ELR (cell line): ENCODE data around the gene NCKAP5.

Source experiments
- DNase-seq: peaks from one replicate; pipeline ENCODE4 v3.0.0-alpha.2; 2015; ENCODE audit warnings: low read depth

Gene NCKAP5

DNA sequence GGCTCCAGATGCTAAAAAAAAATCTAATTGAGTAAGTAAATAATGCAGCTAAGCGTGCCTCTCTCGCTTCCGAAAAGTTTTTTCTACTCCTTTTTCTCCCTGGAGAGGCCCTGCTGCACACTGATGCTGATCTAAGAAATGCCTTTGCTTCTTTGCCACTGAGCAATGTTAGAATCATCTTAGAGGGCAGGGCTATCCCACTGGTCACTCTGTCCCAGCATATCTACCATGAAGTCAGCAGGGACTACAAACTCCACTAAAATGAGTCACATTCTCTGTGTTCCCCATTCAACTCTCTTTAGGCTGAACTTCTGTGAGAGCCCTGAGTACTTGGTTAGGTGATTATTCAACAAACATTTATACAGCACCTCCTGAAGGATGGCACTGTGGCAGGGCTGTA lies 770.7 kb downstream of the NCKAP5 start:
- peak; percentile 88 for DNase-seq

DNA sequence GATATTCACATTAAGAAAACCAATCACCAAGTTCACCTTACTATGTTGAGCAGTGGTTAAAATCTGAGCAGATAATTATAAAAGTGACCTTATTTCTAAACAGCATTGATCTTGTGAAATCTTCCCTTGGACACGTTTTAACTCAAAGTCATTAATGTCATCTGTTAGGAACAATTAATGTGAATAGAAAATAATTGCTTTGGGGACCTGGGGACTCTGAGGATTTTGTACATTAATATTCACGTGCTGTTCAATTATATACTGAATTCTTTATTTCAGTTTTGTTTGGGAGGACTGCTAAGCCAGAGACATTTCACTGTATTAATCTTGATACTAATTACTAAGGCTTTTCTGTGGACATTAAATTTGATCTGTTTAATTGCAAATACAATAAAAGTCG lies 771.2 kb downstream of the NCKAP5 start:
- no peak for DNase-seq

DNA sequence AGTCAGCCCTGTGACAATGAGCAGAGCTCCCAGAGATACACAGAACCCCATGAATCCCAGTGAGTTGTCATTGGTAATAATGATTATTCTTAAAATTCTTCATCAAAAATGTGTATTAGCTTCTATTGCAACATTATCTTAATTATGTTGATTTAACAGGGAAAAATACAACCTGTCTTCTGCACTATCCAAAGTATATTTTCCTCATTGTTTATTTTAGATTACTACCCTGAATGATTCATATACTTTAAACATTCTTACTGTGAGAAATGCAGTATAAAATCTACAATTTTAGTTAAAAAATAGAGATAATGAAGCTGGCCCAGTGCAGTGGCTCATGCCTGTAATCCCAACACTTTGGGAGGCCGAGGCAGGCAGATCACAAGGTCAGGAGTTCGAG lies 773.0 kb downstream of the NCKAP5 start:
- peak; percentile 21 for DNase-seq

DNA sequence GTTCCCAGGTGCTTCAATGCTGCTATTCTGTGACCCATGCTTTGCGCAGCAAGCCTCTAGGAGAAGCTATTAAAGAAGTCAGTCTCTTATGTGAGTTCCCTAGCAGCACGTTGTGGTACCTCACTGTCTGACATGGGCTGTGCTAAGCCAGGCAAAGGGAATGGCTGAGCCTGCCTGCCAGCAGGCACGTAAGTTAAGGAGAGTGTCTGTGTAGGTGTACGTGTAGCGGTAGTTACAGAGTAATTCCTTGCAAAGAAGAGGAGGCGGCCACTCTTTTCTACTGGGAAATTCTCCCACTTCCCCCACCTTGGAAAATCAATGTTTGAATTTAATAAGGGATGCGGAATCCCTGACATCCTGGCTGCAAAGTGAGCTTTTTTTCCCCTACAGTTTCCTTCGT lies 774.7 kb downstream of the NCKAP5 start:
- DNase-seq = no peak

DNA sequence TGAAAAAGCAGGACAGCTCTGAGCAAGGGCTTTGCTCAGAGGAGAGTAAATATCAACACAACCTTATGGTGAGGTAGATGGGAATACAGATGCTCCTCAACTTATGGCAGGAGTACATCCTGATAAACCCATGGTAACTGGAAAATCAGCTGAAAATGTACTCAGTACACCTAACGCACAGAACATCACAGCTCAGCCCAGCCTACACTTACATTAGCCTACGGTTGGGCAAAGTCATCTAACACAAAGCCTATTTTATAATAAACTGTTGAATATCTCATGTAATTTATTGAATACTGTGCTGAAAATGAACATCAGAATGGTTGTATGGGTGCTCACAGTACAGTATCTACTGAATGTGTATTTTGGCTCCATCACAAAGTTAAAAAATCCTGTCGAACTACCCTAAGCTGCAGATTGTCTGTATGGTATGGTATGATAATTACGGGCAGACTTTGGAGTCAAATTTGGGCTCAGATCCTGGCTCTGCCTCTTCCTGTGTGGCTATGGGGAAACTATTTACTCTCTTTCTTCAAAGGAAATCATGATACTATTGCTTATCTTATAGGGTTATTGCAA lies 778.0 kb downstream of the NCKAP5 start:
- DNase-seq = no peak

DNA sequence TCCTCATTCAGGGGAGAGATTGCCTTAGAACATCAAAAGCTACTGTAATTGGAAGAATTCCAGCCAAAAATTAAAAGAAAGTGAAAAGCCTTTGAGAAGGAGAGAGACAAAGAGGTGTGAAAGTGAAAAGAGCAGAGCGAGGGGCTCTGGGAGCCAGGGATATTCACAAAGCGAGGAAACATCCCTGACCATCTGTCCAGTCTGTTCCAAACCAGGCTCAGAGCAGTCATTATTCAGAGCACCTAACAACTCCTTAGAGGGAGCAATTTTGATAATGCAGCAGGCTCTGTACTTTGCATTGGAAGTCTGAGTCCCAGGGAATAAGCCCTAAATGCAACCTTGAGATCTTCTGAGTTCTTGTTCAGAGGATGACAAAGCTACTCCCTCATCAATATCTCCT lies 779.2 kb downstream of the NCKAP5 start:
- DNase-seq = no peak

DNA sequence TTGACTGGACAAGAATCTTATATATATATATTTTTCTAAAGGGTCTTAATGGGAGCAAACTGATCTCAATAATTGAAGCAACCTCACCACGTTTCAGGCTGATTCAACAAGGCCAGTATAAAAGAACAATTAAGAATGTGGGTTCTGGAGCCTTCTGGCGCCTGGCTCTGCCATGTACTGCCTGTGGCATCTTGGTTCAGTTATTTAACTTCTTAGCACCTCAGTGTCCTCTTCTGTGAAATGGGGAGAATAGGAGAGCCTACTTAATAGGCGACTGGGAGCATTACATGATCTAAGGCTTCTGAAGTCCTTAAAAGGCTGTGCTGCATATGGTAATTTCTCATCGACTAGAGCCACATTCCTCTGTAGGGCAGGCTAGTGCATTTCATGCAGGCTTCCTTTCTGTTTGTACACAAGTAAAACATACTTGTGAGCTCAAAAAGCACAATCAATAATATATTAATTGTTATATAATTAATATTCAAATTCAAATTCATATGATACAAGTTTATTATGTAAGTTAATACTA lies 779.9 kb downstream of the NCKAP5 start:
- no peak for DNase-seq

DNA sequence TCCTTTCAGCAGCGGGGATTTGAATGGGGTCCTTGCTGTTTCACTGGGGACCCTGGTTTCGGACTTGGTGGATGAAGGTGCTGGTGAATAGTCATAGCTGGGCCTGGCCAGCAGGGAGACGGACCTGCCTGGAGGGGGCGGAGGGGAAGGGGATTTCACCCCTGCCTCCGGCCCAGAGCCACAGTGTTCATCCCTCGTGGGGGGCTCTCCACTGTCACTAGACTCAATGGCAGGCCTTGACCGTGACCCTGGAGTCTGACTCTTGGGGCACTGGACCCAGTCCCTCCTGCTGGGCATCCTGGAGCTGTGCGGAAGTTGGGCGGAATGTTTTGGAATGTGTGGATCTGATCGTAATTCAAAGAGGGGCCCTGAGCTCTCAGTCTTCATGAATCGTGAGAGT lies 784.4 kb downstream of the NCKAP5 start:
- no peak for DNase-seq

DNA sequence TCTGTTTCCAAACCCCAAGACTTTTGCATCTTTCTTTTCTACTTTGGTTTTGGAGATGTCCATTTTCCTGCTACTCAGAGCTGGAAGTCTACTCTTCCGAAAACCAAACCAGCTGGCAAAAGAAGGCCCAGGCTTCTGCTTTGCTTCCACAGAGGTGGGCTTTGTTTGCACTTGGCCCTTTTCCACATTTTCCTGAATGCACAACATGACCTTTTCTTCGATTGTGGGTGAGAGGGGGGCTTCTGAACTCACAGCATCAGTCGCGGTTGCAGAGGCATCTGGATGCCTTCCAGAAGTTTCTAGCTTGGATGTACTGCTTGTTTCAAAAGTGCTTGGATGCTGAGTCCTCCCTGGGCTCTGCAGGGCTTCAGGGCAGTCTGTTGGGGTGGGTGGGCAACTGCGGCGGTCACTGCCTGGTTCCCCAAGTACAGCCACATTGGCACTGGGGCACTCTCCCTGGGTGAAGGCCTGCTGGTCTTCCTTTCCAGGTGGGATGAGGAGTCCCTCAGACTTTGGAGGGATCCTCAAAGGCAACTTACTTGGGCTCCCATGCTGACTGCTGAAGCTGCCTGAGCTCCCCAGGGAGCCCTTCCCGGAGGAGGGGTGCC lies 786.0 kb downstream of the NCKAP5 start:
- no peak for DNase-seq

DNA sequence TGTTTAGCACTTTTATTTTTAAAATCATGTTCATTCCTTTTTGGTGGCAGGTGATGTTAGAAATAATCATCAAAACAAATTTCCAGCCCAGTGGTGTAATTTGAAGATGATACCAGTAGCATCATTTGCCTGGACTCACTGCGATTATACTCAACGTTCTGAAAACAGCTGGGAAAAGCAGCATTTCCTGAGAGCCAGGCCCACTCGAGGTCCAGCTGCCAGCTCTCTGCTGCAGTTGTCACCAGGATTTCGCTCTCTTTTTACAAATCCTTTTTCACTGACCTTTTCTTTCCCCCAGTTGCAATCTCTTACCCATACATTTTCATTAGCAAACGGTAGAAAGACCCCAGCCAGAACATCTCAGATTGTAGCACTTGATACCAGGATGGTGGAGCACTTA lies 787.6 kb downstream of the NCKAP5 start:
- DNase-seq = no peak

DNA sequence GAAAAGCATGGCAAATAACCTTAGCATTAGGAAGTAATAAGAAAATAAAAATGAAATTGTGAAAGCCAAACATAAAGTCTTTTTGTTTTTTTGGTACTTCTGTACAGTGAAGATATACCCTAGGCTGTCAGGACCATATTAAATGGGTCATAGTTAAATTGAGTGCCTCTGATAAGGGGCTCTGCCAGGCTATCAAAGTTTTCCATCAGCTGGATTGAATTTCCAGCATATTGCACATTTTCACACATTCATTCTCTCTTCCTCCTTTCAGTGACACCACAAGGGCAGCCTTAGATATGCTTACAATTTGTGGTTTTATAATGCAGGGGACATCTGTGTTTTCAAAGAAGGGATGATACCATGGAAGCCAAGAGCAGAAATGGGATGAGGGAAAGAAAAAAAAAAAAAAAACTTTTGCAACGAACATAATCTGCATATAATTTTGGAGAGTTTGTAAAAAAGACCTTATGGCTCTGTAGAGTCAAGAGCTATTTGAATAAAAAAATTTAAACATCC lies 789.0 kb downstream of the NCKAP5 start:
- DNase-seq = no peak

DNA sequence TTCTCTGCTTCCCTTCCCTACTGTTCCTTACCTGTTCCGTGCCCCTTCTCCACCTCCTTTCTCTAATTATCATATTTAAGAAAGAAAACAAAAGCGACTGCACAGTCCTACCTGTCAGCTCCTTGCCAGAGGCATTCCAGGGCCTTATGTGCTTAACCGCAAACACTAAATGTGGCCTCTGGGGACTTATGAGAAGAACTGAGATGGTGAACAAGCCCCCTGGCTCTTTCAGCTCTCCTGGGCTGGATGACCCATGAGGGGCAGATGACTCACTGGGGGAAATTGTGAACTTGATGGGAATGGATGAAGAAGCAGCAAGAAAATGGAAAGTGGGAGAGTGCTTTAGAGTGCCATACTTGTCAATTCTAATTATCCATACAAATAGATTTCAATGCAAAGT lies 792.0 kb downstream of the NCKAP5 start:
- peak; percentile 23 for DNase-seq

DNA sequence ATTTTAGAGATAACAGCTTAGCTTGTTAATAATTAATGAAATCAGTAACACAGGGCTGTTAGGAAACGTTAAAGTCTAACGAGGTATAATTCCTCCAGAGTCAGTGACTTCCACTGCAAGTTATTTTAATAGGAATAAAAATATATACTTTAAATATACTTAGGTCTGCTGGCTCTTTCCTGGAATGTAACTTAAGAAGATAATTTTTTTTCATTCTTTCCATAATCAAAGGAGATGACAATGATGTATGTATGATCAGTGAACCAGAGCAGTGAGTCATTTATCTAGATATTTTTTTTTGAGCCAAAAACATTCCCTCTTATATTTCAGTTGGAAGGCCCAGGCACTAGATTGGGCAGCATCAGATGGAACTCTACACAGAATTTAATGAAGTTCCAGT lies 794.1 kb downstream of the NCKAP5 start:
- DNase-seq = no peak

DNA sequence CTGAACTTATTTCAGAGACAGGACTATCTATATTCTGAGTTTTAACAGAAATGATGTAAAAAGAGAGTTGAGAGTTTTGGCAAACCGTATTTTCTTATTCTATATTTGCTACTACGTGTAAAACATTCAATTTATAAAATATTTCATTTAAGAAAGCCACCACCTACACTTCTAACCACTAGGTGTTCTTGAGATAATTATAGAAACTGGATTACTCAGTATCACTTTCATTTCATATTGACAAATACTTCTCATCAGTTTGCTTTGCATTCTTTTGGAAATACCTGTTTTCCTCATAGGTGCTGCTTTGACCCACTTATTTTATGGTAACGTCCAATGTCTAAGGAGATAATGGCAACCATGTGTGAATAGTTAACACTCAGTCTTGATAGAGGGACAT lies 794.9 kb downstream of the NCKAP5 start:
- no peak for DNase-seq

DNA sequence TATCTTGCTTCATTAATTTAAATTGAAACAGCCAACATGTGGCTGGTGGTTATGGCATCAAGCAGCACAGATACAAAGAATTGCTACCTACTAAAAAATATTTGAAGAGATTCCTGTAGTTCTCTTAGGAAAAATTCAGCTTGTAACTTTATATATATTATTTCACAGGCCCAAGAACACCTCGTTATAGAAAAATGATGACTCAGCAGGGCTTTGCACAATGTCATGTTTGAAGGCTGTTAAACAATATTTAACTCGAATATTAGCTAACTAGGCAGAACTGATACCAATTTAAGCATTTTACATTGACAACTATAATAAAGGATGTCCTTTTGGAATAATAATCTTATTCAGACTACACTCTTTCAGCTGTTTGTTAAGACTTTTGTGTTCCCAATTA lies 795.9 kb downstream of the NCKAP5 start:
- no peak for DNase-seq

DNA sequence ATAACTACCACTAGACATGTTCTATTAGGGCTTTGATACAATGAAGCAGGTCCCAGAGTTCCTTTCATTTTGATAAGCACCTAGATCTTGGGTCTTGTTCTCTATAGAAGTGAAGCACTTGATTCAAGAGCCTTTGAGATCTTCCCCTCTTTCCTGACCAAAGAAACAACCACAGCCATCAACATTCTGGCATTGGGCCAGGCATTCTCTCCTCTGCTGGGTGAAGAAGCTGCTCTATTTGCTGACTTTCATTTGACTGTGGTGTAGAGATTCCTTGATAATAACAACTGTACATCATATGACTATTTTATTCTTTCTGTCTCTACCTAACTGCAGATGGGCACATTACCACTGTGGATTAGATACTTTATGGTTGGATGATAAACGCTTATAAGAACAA lies 801.7 kb downstream of the NCKAP5 start:
- no peak for DNase-seq

DNA sequence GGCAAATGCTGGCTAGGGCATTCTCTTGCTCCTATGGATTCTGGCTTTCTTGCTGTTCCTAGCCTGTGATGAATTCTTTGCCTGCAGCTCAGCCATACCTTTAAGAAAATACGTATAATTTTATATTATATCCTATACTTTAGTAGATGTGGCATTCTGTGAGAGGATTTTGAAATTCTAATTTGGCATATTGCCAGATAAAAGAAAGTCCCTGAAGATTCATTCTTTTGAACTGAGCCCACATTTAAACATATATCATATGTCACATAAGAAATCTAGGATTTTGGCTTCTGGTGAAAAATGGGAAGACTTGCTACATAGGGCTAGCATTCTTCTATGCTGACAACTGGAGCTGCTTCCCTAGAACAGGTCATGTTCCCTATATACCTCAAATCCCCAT lies 806.8 kb downstream of the NCKAP5 start:
- no peak for DNase-seq

DNA sequence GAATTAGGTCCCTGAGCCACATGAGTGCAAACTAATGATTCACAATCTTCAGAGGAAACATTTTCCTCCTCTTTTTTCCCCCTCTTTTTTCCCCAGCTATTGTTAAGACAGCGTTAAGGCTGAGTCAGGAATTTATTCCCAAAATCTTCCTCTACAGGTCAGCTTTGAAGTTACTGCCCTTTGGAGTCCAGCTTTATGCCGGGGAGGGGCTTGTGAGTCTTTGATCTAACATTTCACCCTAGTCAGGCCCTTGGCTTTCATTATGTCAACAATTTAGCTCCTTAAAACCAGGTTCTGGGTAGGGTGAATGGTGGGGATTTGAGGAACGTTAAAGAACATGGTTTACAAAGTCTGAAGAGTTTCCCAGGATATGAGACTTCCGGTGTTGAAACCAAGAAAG lies 807.3 kb downstream of the NCKAP5 start:
- no peak for DNase-seq

DNA sequence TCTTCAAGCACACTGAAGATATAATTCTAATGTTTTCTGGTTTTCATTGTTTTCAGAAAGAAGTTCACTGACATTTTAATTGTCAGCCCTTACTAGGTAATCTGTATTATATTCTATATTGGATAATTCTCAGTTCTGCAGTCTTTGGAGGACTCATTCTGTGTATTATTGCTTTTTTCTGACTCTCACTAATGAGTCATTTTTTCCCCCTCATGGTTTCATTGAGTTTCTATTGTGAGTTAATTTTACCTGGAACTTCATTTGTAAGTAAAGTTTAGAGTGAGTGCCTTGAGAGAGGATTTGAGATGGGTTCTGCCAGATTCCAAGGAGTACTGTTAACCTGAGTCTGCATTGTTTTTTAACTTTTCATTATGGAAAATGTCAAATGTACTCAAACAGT lies 807.9 kb downstream of the NCKAP5 start:
- DNase-seq = no peak

DNA sequence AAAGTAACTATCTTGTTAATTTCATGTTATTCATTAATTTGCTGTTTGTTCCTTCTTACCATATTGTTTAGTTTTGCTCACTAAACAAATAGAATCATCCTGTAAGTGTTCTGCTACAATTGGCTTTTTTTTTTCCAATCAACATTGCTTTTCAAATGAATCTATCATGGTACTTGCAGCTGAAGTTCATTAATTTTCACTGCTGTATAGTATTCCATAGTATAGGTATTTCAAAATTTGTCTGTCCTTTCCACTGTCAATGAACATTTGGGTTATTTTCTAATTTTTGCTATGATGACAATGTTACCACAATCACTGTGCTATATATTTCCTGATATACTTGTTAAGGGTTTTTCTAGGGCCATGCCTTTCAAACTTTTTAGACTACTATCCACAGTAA lies 809.3 kb downstream of the NCKAP5 start:
- no peak for DNase-seq

DNA sequence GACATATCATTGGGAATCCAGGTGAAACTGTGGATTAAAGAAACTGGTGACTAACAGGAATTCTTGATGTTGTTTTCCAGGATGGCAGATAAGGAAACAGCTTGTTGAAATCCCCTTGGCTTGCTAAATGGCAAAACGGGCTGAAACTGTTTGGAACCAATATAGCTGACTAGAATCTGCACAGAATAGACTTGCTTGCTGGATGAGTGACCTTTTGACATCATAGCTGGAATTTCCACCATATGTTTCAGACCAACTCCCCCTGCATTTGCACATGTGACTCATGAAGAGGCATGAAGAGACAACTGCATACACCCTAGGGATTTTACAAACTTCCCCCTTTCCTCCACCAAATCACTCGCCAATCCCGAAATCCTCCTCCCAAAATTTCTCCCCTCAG lies 810.6 kb downstream of the NCKAP5 start:
- peak; percentile 41 for DNase-seq

DNA sequence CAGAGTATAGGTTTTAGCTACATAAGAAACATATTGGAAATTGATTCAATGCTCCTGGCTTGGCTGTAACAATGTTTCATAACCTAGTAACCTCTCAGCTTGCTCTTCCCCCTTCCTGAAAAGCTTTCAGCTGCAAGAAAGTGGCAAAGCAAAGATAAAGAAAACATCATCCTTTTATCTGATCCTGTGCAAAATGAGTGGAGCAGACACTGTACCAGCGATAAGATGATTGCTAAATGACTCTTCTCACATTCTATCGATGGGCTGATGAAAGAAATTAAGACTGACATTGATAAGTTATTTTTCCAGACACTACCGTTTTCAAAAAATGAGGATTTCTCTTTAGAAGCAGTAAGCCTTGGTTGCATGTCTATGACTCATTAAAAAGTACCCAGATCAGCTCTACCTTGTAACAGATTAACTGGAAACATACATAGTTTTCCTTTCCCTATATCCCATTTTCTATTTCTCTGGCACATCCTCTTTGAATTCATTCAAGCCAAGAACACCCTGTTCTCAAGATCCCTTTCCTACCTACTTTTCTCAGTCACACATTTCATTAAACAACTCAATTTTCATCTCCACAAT lies 811.2 kb downstream of the NCKAP5 start:
- peak; percentile 23 for DNase-seq

DNA sequence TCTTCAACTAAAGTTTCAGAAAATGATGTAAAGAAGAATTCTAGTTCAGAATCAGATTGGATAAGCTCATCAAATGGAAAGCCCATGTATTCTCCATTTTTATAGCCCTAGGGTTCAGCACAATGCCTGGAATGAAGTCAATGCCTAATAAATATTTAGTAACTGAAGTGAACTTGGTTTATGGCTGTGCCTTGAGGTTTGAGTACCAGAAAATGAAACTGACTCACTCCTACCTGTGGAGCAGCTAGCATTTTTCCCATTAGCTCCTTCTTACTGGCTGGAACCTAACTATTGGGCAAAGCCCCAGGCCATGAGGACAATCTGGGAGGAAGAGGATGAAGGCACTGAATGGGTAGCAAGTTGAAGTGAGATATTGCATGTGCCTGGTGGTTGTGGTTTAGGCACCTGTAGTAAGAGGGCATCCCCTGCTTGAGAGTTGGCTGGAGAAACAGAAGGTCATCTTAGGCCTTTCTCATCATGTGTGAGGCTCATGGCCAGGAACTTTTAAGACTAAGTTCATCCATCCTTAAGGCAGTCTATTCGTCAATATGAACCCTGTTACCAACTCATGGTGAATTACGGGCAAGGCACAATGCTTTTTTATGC lies 813.3 kb downstream of the NCKAP5 start:
- no peak for DNase-seq
